OCI-LY7 (cell line): Measurements from ENCODE around the gene TCF25. TPM values are rescaled to one million over a fixed set of nuclear protein-coding genes. Genes with fewer than 3 reads are reported as not detected.

Experiments
- BruUV-seq: library from RNA; stranded (reverse); fragments of 400-500 nt; replicated peaks from 2 replicates; lab custom pipeline; 2021; lab: Mats Ljungman, UMichigan
- CTCF ChIA-PET: fragments of 300-600 bp; sonication (Branson Sonifier 250); formaldehyde crosslinking; loops from one replicate; lab custom pipeline; 2022; ENCODE audit warnings: antibody characterized with exemption; ENCODE audit not compliant: unreplicated experiment; lab: Charles Lee
- POLR2A ChIA-PET: fragments of 300-600 bp; sonication (Branson Sonifier 250); formaldehyde crosslinking; loops from one replicate; lab custom pipeline; 2022; ENCODE audit warnings: antibody characterized with exemption; lab: Charles Lee
- DNase-seq: peaks from one replicate; pipeline ENCODE4 v3.0.0-alpha.2; 2015; ENCODE audit warnings: low spot score
- H2AFZ ChIP-seq: fragments of 200-600 bp; sonication (generic), shearing (Covaris generic); 2 replicates; pipeline ENCODE4 v1.6.1; 2014; ENCODE audit warnings: mild to moderate bottlenecking, antibody characterized with exemption, low read length, moderate library complexity
- H3K27ac ChIP-seq: fragments of 200-600 bp; sonication (generic); 2 replicates; pipeline ENCODE4 v1.5.1; 2014; ENCODE audit warnings: mixed run types, low read depth, mild to moderate bottlenecking, moderate library complexity, low read length, inconsistent platforms; ENCODE audit not compliant: poor library complexity, severe bottlenecking
- H3K36me3 ChIP-seq: fragments of 200-600 bp; sonication (generic); 2 replicates; pipeline ENCODE4 v1.6.1; 2014; ENCODE audit warnings: mild to moderate bottlenecking, antibody characterized with exemption, low read length, moderate library complexity, mixed read lengths; ENCODE audit not compliant: insufficient read depth
- H3K4me1 ChIP-seq: fragments of 200-600 bp; sonication (generic); 2 replicates; pipeline ENCODE4 v1.5.1; 2014; ENCODE audit warnings: mild to moderate bottlenecking, low read length; ENCODE audit not compliant: insufficient read depth, poor library complexity, severe bottlenecking
- H3K4me2 ChIP-seq: fragments of 200-600 bp; sonication (generic); 2 replicates; pipeline ENCODE4 v1.6.1; 2014; ENCODE audit warnings: mild to moderate bottlenecking, low read length
- H3K4me3 ChIP-seq: fragments of 200-600 bp; sonication (generic); 2 replicates; pipeline ENCODE4 v1.5.1; 2014; ENCODE audit warnings: mild to moderate bottlenecking, low read depth, low read length; ENCODE audit not compliant: poor library complexity, severe bottlenecking
- H3K79me2 ChIP-seq: fragments of 200-600 bp; sonication (generic); 2 replicates; pipeline ENCODE4 v1.6.1; 2016; ENCODE audit warnings: low read depth, mild to moderate bottlenecking, low read length, moderate library complexity, mixed read lengths; ENCODE audit not compliant: insufficient read depth
- H3K9me2 ChIP-seq: fragments of 200-600 bp; sonication (generic); 2 replicates; pipeline ENCODE4 v1.6.1; 2016; ENCODE audit warnings: mild to moderate bottlenecking, low read length, mixed read lengths; ENCODE audit not compliant: insufficient read depth
- H3K9me3 ChIP-seq: fragments of 200-600 bp; sonication (generic); 2 replicates; pipeline ENCODE4 v1.6.1; 2014; ENCODE audit warnings: mild to moderate bottlenecking, mixed run types, low read length, mixed read lengths
- H4K20me1 ChIP-seq: fragments of 200-600 bp; sonication (generic); 2 replicates; pipeline ENCODE4 v1.6.1; 2014; ENCODE audit warnings: mild to moderate bottlenecking, antibody characterized with exemption, low read length, moderate library complexity, mixed read lengths; ENCODE audit not compliant: insufficient read depth
- CTCF ChIP-seq: fragments of 200-600 bp; sonication (generic); conservative IDR thresholded peaks from 2 replicates; pipeline ENCODE4 v1.5.1; 2014; ENCODE audit warnings: mild to moderate bottlenecking, antibody characterized with exemption, low read length, moderate library complexity, mixed read lengths
- EZH2phosphoT487 ChIP-seq: fragments of 200-600 bp; sonication (generic); IDR thresholded peaks from 2 replicates; pipeline ENCODE4 v1.6.1; 2018; ENCODE audit warnings: low read depth, borderline replicate concordance, mild to moderate bottlenecking, mixed run types, antibody characterized with exemption, low read length, moderate library complexity, mixed read lengths
- intact Hi-C: fragments of 100-400 bp; cut with micrococcal nuclease; formaldehyde crosslinking; loops from one replicate; pipeline ENCODE4 v1.10.0; 2022; ENCODE audit not compliant: unreplicated experiment
- total RNA-seq, 2 experiments: library from RNA; depleted of rRNA in 1 of 2; stranded (reverse); fragments of >200 nt in 1 of 2; shearing (Covaris generic) in 1 of 2; gene quantifications; 2 replicates each; pipeline ENCODE4 v1.2.3, GENCODE V29; 2014 to 2022

TCF25 gene
- total RNA-seq, 2 experiments from 2014 or later, result 141 to 255 TPM

- H3K9me2 ChIP-seq, result no peaks in the 10 kb centered on the region
- DNase-seq, result no peak
- intact Hi-C loops, result no loop called here
- no peak overlapping the region for H3K4me2 ChIP-seq
- H3K36me3 ChIP-seq, result peaks cover 94% of the 10 kb centered on the region
- BruUV-seq, result no TSS peak
- H3K79me2 ChIP-seq, result no peaks in the 10 kb centered on the region
- ChIA-PET POLR2A (no interaction called here), CTCF (no interaction called here)
- H3K27ac ChIP-seq, result no peak overlapping the region
- H2AFZ ChIP-seq, result no peak overlapping the region
- no peaks in the 10 kb centered on the region for H3K9me3 ChIP-seq
- H4K20me1 ChIP-seq, result no peaks in the 10 kb centered on the region
- no peak overlapping the region for H3K4me3 ChIP-seq
- TF ChIP-seq EZH2phosphoT487 (no peak), CTCF (no peak)
- no peaks in the 10 kb centered on the region for H3K4me1 ChIP-seq
Observed at GRCh38 chr16:89892055-89892630, 18.8 kb downstream of the TCF25 start.

- Histone ChIP-seq H3K4me3 (no peak overlapping the region), H3K4me1 (no peaks in the 10 kb centered on the region), H3K9me2 (no peaks in the 10 kb centered on the region), H3K27ac (no peak overlapping the region), H3K36me3 (peaks cover 94% of the 10 kb centered on the region), H4K20me1 (no peaks in the 10 kb centered on the region), H3K4me2 (no peak overlapping the region), H3K9me3 (no peaks in the 10 kb centered on the region), H2AFZ (no peak overlapping the region), H3K79me2 (no peaks in the 10 kb centered on the region)
- intact Hi-C loops, result no loop called here
- TF ChIP-seq EZH2phosphoT487 (no peak), CTCF (no peak)
- no peak for DNase-seq
- POLR2A ChIA-PET, result no interaction called here
- CTCF ChIA-PET, result no interaction called here
- BruUV-seq, result no TSS peak
Observed at GRCh38 chr16:89892635-89893034, 19.2 kb downstream of the TCF25 start.
